Pulmonary artery endothelial cell (primary cell): ENCODE results near the gene POLDIP2. TPM values are rescaled to one million over a fixed set of nuclear protein-coding genes. Genes with fewer than 3 reads are reported as not detected.

Source experiments
- DNase-seq: peaks from one replicate; pipeline ENCODE4 v3.0.0-alpha.2; 2011; ENCODE audit warnings: low read depth, low spot score
- total RNA-seq: library from RNA; depleted of rRNA; stranded (reverse); fragments of >200 nt; gene quantifications from 2 replicates; pipeline ENCODE4 v1.2.3, GENCODE V29; 2014

POLDIP2 gene
- total RNA-seq, 1 donor from 2014 or later: 107 TPM

GRCh38 chr17:28317966-28318758 lies 39.2 kb downstream of the POLDIP2 start:
- no peak for DNase-seq

DNA sequence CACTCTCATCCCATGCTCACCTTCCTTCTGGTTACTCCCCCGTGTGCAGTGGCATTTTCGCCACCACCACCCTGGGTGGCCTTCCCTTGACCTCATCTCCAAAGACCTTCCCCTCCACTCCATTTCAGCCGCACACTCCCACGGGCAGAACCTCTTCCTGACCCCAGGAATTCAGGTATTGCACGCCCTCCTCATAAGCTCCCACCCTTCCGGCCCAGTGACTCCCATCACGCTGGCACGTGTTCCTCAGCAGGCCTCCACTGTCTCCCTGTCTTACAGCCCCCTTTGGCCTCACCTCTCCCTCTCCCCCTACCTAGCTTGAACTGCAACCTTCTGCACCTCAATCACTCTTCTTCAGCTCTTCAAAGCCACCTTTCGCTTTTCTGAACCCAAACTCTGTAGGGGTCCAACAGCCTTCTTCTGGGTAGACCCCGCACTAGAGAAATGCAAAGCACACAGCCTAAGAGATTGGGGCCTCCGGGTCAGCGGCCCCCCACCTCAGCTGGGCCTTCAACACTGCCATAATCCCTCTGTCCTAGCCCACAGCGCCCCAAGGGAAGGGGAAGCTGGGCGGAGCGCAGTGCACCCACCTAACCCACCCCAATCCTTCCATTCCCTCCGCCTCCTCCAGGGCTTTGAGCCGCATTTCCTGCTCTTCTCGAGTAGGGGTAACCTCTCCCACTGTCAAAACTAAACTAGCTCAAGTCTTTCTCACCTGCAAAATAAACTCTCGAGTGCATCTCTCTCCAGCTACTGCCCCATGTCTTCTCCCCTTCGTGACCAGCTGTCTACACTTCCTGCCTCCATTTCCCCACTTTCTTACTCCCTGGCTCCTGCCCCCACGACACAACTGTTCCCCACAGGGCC lies 40.0 kb downstream of the POLDIP2 start:
- DNase-seq: no peak

- no peak for DNase-seq
Measured at GRCh38 chr17:28315846-28316705, 41.3 kb downstream of the POLDIP2 start.

- no peak for DNase-seq
Measured at GRCh38 chr17:28313841-28314240, 43.5 kb downstream of the POLDIP2 start.

GRCh38 chr17:28306954-28307401 lies 50.3 kb downstream of the POLDIP2 start:
- no peak for DNase-seq

GRCh38 chr17:28298449-28298848 lies 58.9 kb downstream of the POLDIP2 start:
- DNase-seq: no peak

Other genes starting within 250 kb of the POLDIP2 start
- gene TMEM97, start 38.3 kb downstream of the POLDIP2 start, total RNA-seq: 43.1 and 44.7 TPM in 2 replicates
- 50.3 and 59.8 TPM in 2 replicates for gene IFT20, start 22.1 kb downstream of the POLDIP2 start, total RNA-seq
- 50.4 and 55.7 TPM in 2 replicates for gene TNFAIP1, start 21.8 kb downstream of the POLDIP2 start, total RNA-seq
- not detected in 2 replicates for gene SEBOX, start 7.7 kb upstream of the POLDIP2 start, total RNA-seq
- 0.07 and 0.46 TPM in 2 replicates for gene VTN, start 12.8 kb upstream of the POLDIP2 start, total RNA-seq
- 2.2 and 5.9 TPM in 2 replicates for gene SARM1, start 14.2 kb upstream of the POLDIP2 start, total RNA-seq
- gene SLC46A1, start 48.7 kb upstream of the POLDIP2 start, total RNA-seq: 3.8 and 4.5 TPM in 2 replicates
- not detected in 2 replicates for gene SLC13A2, start 116.1 kb upstream of the POLDIP2 start, total RNA-seq
- gene FOXN1, start 148.8 kb upstream of the POLDIP2 start, total RNA-seq: not detected in 2 replicates
- 22.0 and 22.1 TPM in 2 replicates for gene UNC119, start 195.1 kb upstream of the POLDIP2 start, total RNA-seq
- 56.6 and 57.6 TPM in 2 replicates for gene PIGS, start 214.0 kb upstream of the POLDIP2 start, total RNA-seq
- gene ALDOC, start 219.4 kb upstream of the POLDIP2 start, total RNA-seq: 22.0 and 53.9 TPM in 2 replicates
- 24.5 and 58.3 TPM in 2 replicates for gene SPAG5, start 241.5 kb upstream of the POLDIP2 start, total RNA-seq